H1 (cell line): ENCODE measurements around the gene CDHR5. TPM values are rescaled to one million over a fixed set of nuclear protein-coding genes. Genes with fewer than 3 reads are reported as not detected.

Experiments
- CTCF ChIA-PET: fragments of 300-600 bp; sonication (Branson Sonifier 250); formaldehyde crosslinking; loops from one replicate; lab custom pipeline; 2021; ENCODE audit not compliant: partially characterized antibody; lab: Charles Lee
- POLR2A ChIA-PET: fragments of 300-600 bp; sonication (Branson Sonifier 250); formaldehyde crosslinking; loops from one replicate; lab custom pipeline; 2021; ENCODE audit warnings: inconsistent platforms; ENCODE audit not compliant: partially characterized antibody; lab: Charles Lee
- DNase-seq, 2 experiments: peaks; one replicate each; pipeline versions ENCODE4 v3.0.0 to v3.0.0-alpha.2; 2010 to 2022; ENCODE audit warnings: low spot score in 2 of 2, low read depth in 1 of 2, mixed read lengths in 1 of 2
- FAIRE-seq: peaks from 2 replicates; lab custom pipeline; 2011; peaks lifted over from hg19 to GRCh38; lab: Jason Lieb, UNC
- H2AFZ ChIP-seq: 2 replicates; pipeline ENCODE4 v1.8.1; 2012; ENCODE audit warnings: low read length, inconsistent platforms
- H2AK5ac ChIP-seq: 2 replicates; pipeline ENCODE4 v1.6.1; 2013; ENCODE audit warnings: low read depth, low read length
- H2BK120ac ChIP-seq: replicated peaks from 2 replicates; pipeline ENCODE3; 2013; ENCODE audit warnings: low read depth, low read length, inconsistent platforms
- H2BK12ac ChIP-seq: 2 replicates; pipeline ENCODE4 v1.6.1; 2013; ENCODE audit warnings: low read depth, low read length
- H2BK15ac ChIP-seq: 2 replicates; pipeline ENCODE4 v1.6.1; 2013; ENCODE audit warnings: low read length
- H2BK20ac ChIP-seq: 2 replicates; pipeline ENCODE4 v1.6.1; 2013; ENCODE audit warnings: low read length
- H2BK5ac ChIP-seq: 2 replicates; pipeline ENCODE4 v1.6.1; 2013; ENCODE audit warnings: low read depth, low read length
- H3K14ac ChIP-seq: 2 replicates; pipeline ENCODE4 v1.6.1; 2013; ENCODE audit warnings: inconsistent platforms; ENCODE audit not compliant: insufficient read length
- H3K18ac ChIP-seq: 2 replicates; pipeline ENCODE4 v1.6.1; 2013; ENCODE audit warnings: low read length; ENCODE audit errors: extremely low read depth
- H3K23ac ChIP-seq: 2 replicates; pipeline ENCODE4 v1.6.1; 2013; ENCODE audit warnings: inconsistent platforms; ENCODE audit not compliant: insufficient read length
- H3K23me2 ChIP-seq: 2 replicates; pipeline ENCODE4 v1.6.1; 2013; ENCODE audit warnings: low read depth, low read length
- H3K27ac ChIP-seq: 2 replicates; pipeline ENCODE4 v1.6.1; 2011; ENCODE audit warnings: low read depth, low read length, inconsistent platforms
- H3K27me3 ChIP-seq, 4 experiments: replicated peaks in 1 of 4; 1 replicate in 1 of 4; 2 replicates in 3 of 4; pipeline versions ENCODE4 v1.6.1 to v1.8.1; 2011 to 2013; ENCODE audit warnings: low read length in 3 of 4, mild to moderate bottlenecking in 3 of 4, inconsistent platforms in 2 of 4, mixed read lengths in 2 of 4, moderate library complexity in 1 of 4; ENCODE audit not compliant: control insufficient read depth in 3 of 4, insufficient read depth in 3 of 4; ENCODE audit errors: extremely low read depth in 1 of 4
- H3K36me3 ChIP-seq, 4 experiments: 2 replicates each; pipeline versions ENCODE4 v1.6.1 to v1.8.1; 2011 to 2013; ENCODE audit warnings: mild to moderate bottlenecking in 4 of 4, low read length in 3 of 4, moderate library complexity in 2 of 4, control low read depth in 1 of 4, inconsistent platforms in 1 of 4; ENCODE audit not compliant: insufficient read depth in 4 of 4, control insufficient read depth in 2 of 4
- H3K4ac ChIP-seq: replicated peaks from 2 replicates; pipeline ENCODE3; 2013; ENCODE audit warnings: low read length, low read depth, mixed read lengths, inconsistent platforms; ENCODE audit not compliant: insufficient read length
- H3K4me1 ChIP-seq, 4 experiments: replicated peaks in 1 of 4; 1 replicate in 1 of 4; 2 replicates in 3 of 4; pipeline versions ENCODE4 v1.6.1 to v1.8.1; 2011 to 2013; ENCODE audit warnings: low read length in 3 of 4, inconsistent platforms in 2 of 4, mixed read lengths in 1 of 4; ENCODE audit not compliant: insufficient read depth in 4 of 4, control insufficient read depth in 3 of 4
- H3K4me2 ChIP-seq, 2 experiments: 2 replicates each; pipeline versions ENCODE4 v1.6.1 to v1.8.1; 2011 to 2013; ENCODE audit warnings: low read depth in 2 of 2, low read length in 2 of 2, control low read depth in 1 of 2, inconsistent platforms in 1 of 2, mild to moderate bottlenecking in 1 of 2; ENCODE audit not compliant: insufficient read depth in 1 of 2
- H3K4me3 ChIP-seq, 4 experiments: fragments of 200-600, 300-600 bp in 1 of 4; sonication (generic), shearing (Covaris generic), sonication (Bioruptor Twin) in 1 of 4; 2 replicates each; pipeline versions ENCODE4 v1.5.1 to v1.8.1; 2011 to 2016; ENCODE audit warnings: low read length in 4 of 4, low read depth in 3 of 4, control low read depth in 2 of 4, inconsistent platforms in 2 of 4, mild to moderate bottlenecking in 2 of 4, mixed read lengths in 1 of 4, moderate library complexity in 1 of 4; ENCODE audit not compliant: insufficient read depth in 2 of 4; ENCODE audit errors: extremely low read depth in 1 of 4
- H3K56ac ChIP-seq: replicated peaks from 2 replicates; pipeline ENCODE3; 2013; ENCODE audit warnings: low read depth, mild to moderate bottlenecking, mixed read lengths, low read length, inconsistent platforms; ENCODE audit not compliant: insufficient read length
- H3K79me1 ChIP-seq: 2 replicates; pipeline ENCODE4 v1.6.1; 2013; ENCODE audit warnings: low read depth, low read length, control low read depth
- H3K79me2 ChIP-seq, 2 experiments: 2 replicates each; pipeline versions ENCODE4 v1.6.1 to v1.8.1; 2012 to 2013; ENCODE audit warnings: low read length in 2 of 2, mild to moderate bottlenecking in 2 of 2, inconsistent platforms in 1 of 2; ENCODE audit not compliant: insufficient read depth in 2 of 2, control insufficient read depth in 1 of 2
- H3K9ac ChIP-seq, 4 experiments: replicated peaks in 1 of 4; 1 replicate in 1 of 4; 2 replicates in 3 of 4; pipeline versions ENCODE4 v1.6.1 to v1.8.1; 2011 to 2013; ENCODE audit warnings: low read depth in 3 of 4, low read length in 3 of 4, control low read depth in 2 of 4, mild to moderate bottlenecking in 2 of 4, moderate library complexity in 2 of 4, inconsistent platforms in 1 of 4; ENCODE audit errors: extremely low read depth in 1 of 4
- H3K9me3 ChIP-seq, 2 experiments: 2 replicates each; pipeline versions ENCODE4 v1.6.1 to v1.8.1; 2012 to 2013; ENCODE audit warnings: mild to moderate bottlenecking in 2 of 2, moderate library complexity in 2 of 2, control low read depth in 1 of 2, inconsistent platforms in 1 of 2, low read depth in 1 of 2, low read length in 1 of 2, mixed read lengths in 1 of 2; ENCODE audit not compliant: insufficient read depth in 2 of 2
- H4K20me1 ChIP-seq, 2 experiments: replicated peaks in 1 of 2; 2 replicates each; pipeline versions ENCODE3 to v1.8.1; 2011 to 2013; ENCODE audit warnings: inconsistent platforms in 2 of 2, low read length in 2 of 2, mild to moderate bottlenecking in 1 of 2; ENCODE audit not compliant: insufficient read depth in 2 of 2, control insufficient read depth in 1 of 2
- H4K5ac ChIP-seq: 2 replicates; pipeline ENCODE4 v1.6.1; 2013; ENCODE audit warnings: low read length, low read depth, mixed read lengths, inconsistent platforms; ENCODE audit not compliant: insufficient read length
- H4K8ac ChIP-seq: 2 replicates; pipeline ENCODE4 v1.8.0; 2013; ENCODE audit warnings: mild to moderate bottlenecking, moderate library complexity, low read length, inconsistent platforms; ENCODE audit not compliant: insufficient read depth; ENCODE audit errors: extremely low read depth
- H4K91ac ChIP-seq: replicated peaks from 2 replicates; pipeline ENCODE3; 2013; ENCODE audit warnings: low read length, mixed read lengths, inconsistent platforms; ENCODE audit not compliant: insufficient read length
- POLR2AphosphoS5 ChIP-seq: IDR thresholded peaks from 2 replicates; pipeline ENCODE4 v1.6.1; 2011; ENCODE audit warnings: low read depth, low read length
- RNF2 ChIP-seq: fragments of 200-900, 300-1000 bp; sonication (generic); IDR thresholded peaks from 2 replicates; pipeline ENCODE4 v1.7.1; 2016; ENCODE audit warnings: borderline replicate concordance, low read depth, mild to moderate bottlenecking, antibody characterized with exemption, low read length; ENCODE audit not compliant: poor library complexity, severe bottlenecking; ENCODE audit errors: missing control alignments
- SIN3A ChIP-seq, 2 experiments: IDR thresholded peaks in 1 of 2; conservative IDR thresholded peaks in 1 of 2; 2 replicates each; pipeline ENCODE4 v1.6.1; 2011 to 2012; ENCODE audit warnings: low read length in 2 of 2, improper control_type of control experiment in 1 of 2, low read depth in 1 of 2, mild to moderate bottlenecking in 1 of 2
- SP1 ChIP-seq: IDR thresholded peaks from 2 replicates; pipeline ENCODE4 v1.6.1; 2011; ENCODE audit warnings: low read depth, low read length
- TAF1 ChIP-seq: IDR thresholded peaks from 2 replicates; pipeline ENCODE4 v1.6.1; 2011; ENCODE audit warnings: mild to moderate bottlenecking, low read depth, low read length
- WGBS, 2 experiments: shearing (Covaris generic) in 1 of 2; methylation state at CpG; one replicate each; pipeline versions ENCODE4 v1.1.6 to v1.1.7; 2013 to 2015; ENCODE audit warnings: low lambda C conversion rate in 2 of 2, mixed read lengths in 2 of 2, inconsistent platforms in 1 of 2, low coverage in 1 of 2, missing lambda C conversion rate in 1 of 2; ENCODE audit not compliant: insufficient replicate concordance in 2 of 2, insufficient coverage in 1 of 2, insufficient read length in 1 of 2; ENCODE audit errors: extremely low coverage in 1 of 2, missing lambda C conversion rate in 1 of 2; 5-methylcytosine and 5-hydroxymethylcytosine counted together
- polyA plus RNA-seq, 7 experiments: library from polyadenylated mRNA; depleted of rRNA in 3 of 7; stranded (reverse) in 5 of 7; unstranded in 2 of 7; fragments of >200 nt in 5 of 7; fragments of 200-250 nt in 2 of 7; gene quantifications; 1 replicate in 5 of 7; 2 replicates in 1 of 7; 4 replicates in 1 of 7; pipeline versions ENCODE4 v1.2.1 to v1.2.3, GENCODE V29; 2011 to 2013; ENCODE audit warnings: missing spikeins in 2 of 7, mixed read lengths in 2 of 7
- total RNA-seq: library from RNA; stranded (reverse); fragmentation: NEBNext Ultra II Directional; extraction: Animal tissue kit (Norgen Biotek cat#: 25700); gene quantifications from 2 replicates; pipeline ENCODE4 v1.2.1, GENCODE V29; 2021

Gene CDHR5
- total and polyA plus RNA-seq, 2 of the 8 experiments (the other 6 are each of a cell fraction or from before 2014, with no cell fraction given) = not detected

- Histone ChIP-seq H3K27ac (peak overlapping the region; percentile 82; the same call in 1 of the 2 replicates), H4K20me1 (peaks cover 21 to 24% of the 10 kb centered on the region in 2 experiments), H4K91ac (no peak overlapping the region), H3K23ac (no peak overlapping the region), H3K4me3 (peak overlapping the region; percentile 49 to 80 (median 58)), H2BK5ac (peak overlapping the region; percentile 77), H3K18ac (peak overlapping the region; percentile 83), H3K4me1 (peaks cover 0 to 15% (median 3%) of the 10 kb centered on the region in 4 experiments; a peak in 5 of 7 replicates), H2BK15ac (no peak overlapping the region), H3K79me1 (peaks cover 6% of the 10 kb centered on the region), H3K4ac (peak overlapping the region; percentile 91), H3K56ac (no peak overlapping the region), H3K9me3 (no peaks in the 10 kb centered on the region), H2BK120ac (no peak overlapping the region), H2BK20ac (no peak overlapping the region), H3K23me2 (peaks cover 3% of the 10 kb centered on the region; the same call in 1 of the 2 replicates), H3K4me2 (peak overlapping the region; percentile 44 to 85), H4K8ac (peak overlapping the region; percentile 79), H3K9ac (peak overlapping the region in 2 of 4 experiments; percentile 31 to 65; a peak in 3 of 7 replicates), H4K5ac (no peak overlapping the region), H3K36me3 (peaks cover 15 to 30% (median 22%) of the 10 kb centered on the region in 4 experiments), H2AK5ac (no peak overlapping the region), H2AFZ (no peak overlapping the region), H2BK12ac (no peak overlapping the region), H3K79me2 (no peaks in the 10 kb centered on the region), H3K27me3 (no peaks in the 10 kb centered on the region), H3K14ac (no peak overlapping the region)
- DNase-seq = peak in 1 of 2 experiments; percentile 66
- FAIRE-seq = no peak
- POLR2A ChIA-PET = interaction anchor here (0.7 to 2.3 kb wide), 10 partner anchors 11 to 89 kb away, joined by 3 to 20 read pairs (median 6); partner anchors contain the start of genes DRD4 and SCT
- 90% methylated on average over 36 of the region's 68 CpGs; no CpG with 5 or more reads in 1 of the 2 experiments for WGBS, 2 experiments
- CTCF ChIA-PET = interaction anchor here (0.9 to 2.0 kb wide), 3 partner anchors 56 to 112 kb away, joined by 3 to 11 read pairs (median 3); no protein-coding TSS in a partner anchor
- TF ChIP-seq POLR2AphosphoS5 = no peak
- no peak for TF ChIP-seq RNF2
- no peak for TF ChIP-seq SP1
- TF ChIP-seq TAF1 = no peak
- 0 out of 4 replicates have a peak, but pooled peaks of 1 of the 2 experiments have one; percentile 4 for TF ChIP-seq SIN3A (conservative IDR thresholded peaks at IDR 0.05 in 1 of 2, IDR thresholded peaks at IDR 0.05 in 1 of 2; ENCODE audit: low read depth in 1 of 2, low read length in 2 of 2)
These were observed 9.9 kb downstream of the CDHR5 start for GRCh38 chr11:614623-615503.
